Brain microvascular endothelial cell (primary cell): ENCODE measurements around the gene INTS6L.

Source experiments
- DNase-seq: peaks from one replicate; pipeline ENCODE4 v3.0.0-alpha.2; 2020
- H3K27ac ChIP-seq: fragments of 250-450 bp; sonication (Bioruptor Pico); 2 replicates; pipeline ENCODE4 v1.5.1; 2020; ENCODE audit warnings: mild to moderate bottlenecking, moderate library complexity
- H3K27me3 ChIP-seq: fragments of 250-450 bp; sonication (Bioruptor Pico); replicated peaks from 2 replicates; pipeline ENCODE4 v1.5.1; 2020; ENCODE audit warnings: mild to moderate bottlenecking
- H3K36me3 ChIP-seq: fragments of 250-450 bp; sonication (Bioruptor Pico); replicated peaks from 2 replicates; pipeline ENCODE4 v1.5.1; 2020; ENCODE audit warnings: mild to moderate bottlenecking
- H3K4me3 ChIP-seq: 2 replicates; pipeline ENCODE4 v1.5.1; 2011; ENCODE audit warnings: low read depth, mild to moderate bottlenecking, control low read depth, low read length, moderate library complexity
- in situ Hi-C: cut with HindIII; loops from 2 replicates; pipeline ENCODE4 v1.10.0; 2017; ENCODE audit warnings: low sequenced_read_pairs, low pct_ligation_motif_present
- TF ChIP-seq, protein P1 (sequence below): IDR thresholded peaks from 2 replicates; pipeline ENCODE4 v1.5.1; 2011; ENCODE audit warnings: low read depth, mild to moderate bottlenecking, moderate library complexity, low read length, control low read depth, inconsistent platforms; ENCODE audit errors: missing control alignments

The INTS6L gene

DNA sequence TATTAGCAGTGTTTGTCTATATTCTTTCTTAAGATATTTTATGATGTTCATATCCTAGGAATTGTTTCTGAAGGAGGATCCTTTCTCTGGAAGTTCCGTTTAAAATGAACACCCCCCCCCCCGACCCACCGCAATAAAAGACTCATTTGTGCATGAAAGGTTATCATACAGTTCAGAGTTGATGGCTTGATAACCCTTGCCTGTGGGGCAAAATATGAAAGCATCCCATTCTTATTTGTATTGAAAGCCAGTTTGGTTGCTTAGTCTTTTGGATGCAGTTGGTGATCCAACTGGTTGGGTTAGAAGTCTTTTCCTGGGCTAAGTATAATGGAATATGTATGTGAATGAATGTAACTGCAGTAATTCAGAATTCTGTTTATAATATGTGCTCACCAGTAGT, 8.3 kb downstream of the INTS6L start:
- no peak overlapping the region for H3K27ac ChIP-seq
- no peaks in the 10 kb centered on the region for H3K36me3 ChIP-seq
- in situ Hi-C loops, result no loop called here
- no peak for DNase-seq
- H3K27me3 ChIP-seq, result no peaks in the 10 kb centered on the region
- H3K4me3 ChIP-seq, result no peak overlapping the region
- TF ChIP-seq, protein P1, sequence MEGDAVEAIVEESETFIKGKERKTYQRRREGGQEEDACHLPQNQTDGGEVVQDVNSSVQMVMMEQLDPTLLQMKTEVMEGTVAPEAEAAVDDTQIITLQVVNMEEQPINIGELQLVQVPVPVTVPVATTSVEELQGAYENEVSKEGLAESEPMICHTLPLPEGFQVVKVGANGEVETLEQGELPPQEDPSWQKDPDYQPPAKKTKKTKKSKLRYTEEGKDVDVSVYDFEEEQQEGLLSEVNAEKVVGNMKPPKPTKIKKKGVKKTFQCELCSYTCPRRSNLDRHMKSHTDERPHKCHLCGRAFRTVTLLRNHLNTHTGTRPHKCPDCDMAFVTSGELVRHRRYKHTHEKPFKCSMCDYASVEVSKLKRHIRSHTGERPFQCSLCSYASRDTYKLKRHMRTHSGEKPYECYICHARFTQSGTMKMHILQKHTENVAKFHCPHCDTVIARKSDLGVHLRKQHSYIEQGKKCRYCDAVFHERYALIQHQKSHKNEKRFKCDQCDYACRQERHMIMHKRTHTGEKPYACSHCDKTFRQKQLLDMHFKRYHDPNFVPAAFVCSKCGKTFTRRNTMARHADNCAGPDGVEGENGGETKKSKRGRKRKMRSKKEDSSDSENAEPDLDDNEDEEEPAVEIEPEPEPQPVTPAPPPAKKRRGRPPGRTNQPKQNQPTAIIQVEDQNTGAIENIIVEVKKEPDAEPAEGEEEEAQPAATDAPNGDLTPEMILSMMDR, result no peak

DNA sequence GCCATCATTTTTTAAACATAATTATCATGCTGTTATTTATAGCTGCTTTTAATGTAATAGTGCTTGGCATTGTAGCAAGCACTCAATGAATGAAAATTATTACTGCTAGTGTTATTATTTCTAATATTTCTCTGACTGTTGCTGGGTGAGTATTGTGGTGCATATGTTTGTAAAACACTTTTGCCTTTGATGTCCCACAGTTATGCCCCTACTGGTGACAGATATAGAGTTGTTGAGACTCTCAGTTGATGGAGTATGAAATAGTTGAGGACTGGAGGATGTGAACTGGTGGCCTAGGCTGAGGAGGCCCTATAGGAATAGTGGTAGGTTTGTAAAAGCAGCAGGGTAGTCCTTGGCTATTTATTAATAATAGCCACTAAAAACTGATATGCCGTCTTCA, 9.6 kb downstream of the INTS6L start:
- no peak for DNase-seq
- in situ Hi-C loops, result no loop called here
- H3K27ac ChIP-seq, result no peak overlapping the region
- TF ChIP-seq, protein P1, result no peak
- H3K27me3 ChIP-seq, result no peaks in the 10 kb centered on the region
- no peaks in the 10 kb centered on the region for H3K36me3 ChIP-seq
- H3K4me3 ChIP-seq, result no peak overlapping the region

DNA sequence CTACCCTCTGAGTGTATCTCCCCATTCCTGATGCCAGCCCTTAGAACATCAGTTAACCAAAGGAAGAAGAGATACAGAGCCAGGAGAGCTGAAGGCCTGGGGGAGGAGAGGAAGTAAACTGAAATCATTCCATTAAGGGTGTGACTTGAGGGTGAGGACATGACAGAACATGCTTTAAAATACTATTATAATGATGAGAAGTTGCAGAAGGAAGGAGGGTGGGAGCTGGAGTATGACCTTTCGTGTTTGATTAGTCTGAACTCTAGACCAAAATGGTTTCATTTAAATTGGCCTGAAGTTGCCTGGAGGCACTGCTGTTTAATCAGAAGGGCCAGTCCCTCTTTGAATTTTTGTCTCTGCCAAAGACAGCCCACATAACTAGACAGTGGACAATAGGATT, 11.4 kb downstream of the INTS6L start:
- no peak for DNase-seq
- no peaks in the 10 kb centered on the region for H3K36me3 ChIP-seq
- TF ChIP-seq, protein P1, result no peak
- H3K4me3 ChIP-seq, result no peak overlapping the region
- in situ Hi-C loops, result no loop called here
- no peaks in the 10 kb centered on the region for H3K27me3 ChIP-seq
- no peak overlapping the region for H3K27ac ChIP-seq

DNA sequence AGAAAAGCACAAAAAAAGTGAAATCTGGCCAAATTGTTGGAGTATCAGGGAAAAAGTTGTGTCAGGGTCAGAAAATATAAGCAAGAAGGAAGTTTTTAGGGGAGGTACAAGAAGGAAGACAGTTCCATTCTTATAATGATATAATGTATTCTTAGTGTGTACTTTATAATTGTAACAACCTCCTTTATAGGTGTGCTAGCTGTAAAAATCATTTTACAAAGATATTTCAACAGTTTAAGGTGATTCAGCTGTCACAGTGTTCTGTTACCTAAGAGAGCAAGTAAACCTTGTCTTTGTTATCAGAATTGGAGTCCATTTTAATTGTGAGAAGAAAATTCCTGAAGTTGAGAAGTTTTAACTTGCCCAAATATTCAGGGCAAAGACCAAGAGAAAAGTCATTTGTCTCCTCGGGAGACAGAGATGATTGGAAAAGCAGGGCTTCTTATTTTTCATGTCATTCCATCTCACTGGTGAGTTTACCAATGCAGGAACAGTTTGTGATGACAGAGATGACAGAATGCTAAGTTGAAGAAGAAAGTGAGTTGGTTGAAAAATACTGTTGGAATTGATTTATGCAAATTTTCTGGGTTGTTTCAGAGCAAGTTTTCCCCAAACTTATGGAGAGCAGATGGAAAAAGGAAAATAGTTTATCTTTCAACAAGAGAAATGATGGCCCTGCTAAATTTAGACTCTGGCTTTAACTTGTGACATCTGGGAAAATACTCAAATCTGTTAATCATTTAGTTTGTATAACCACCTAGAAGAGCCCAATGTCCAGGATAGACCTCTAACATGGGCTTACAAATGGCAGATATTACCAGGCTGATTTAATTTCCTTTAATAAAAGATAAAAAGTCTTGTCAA, 14.8 kb downstream of the INTS6L start:
- TF ChIP-seq, protein P1, result no peak
- in situ Hi-C loops, result no loop called here
- Histone ChIP-seq H3K36me3 (no peaks in the 10 kb centered on the region), H3K4me3 (no peak overlapping the region), H3K27ac (no peak overlapping the region), H3K27me3 (no peaks in the 10 kb centered on the region)
- no peak for DNase-seq

DNA sequence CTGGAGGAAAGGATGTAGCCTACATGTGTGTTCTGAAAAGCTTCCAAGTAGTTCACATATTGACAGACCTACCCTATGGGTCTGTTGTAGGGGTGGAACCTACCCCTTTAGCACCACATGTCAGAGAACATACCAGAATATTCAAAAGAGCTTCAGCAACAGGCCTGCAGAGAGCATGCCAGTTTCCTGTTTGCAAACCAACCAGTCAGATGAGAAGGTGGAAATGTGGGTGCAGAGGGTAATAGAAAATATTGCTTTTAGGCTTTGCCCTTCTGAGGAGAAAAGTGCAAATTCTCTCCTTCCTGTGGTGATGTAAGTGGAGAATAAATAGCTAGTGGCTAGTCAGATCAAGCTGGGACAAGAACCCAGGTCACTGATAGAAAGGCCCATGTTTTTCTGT, 16.4 kb downstream of the INTS6L start:
- TF ChIP-seq, protein P1, result no peak
- in situ Hi-C loops, result no loop called here
- no peak overlapping the region for H3K27ac ChIP-seq
- no peaks in the 10 kb centered on the region for H3K27me3 ChIP-seq
- no peak for DNase-seq
- H3K4me3 ChIP-seq, result no peak overlapping the region
- no peaks in the 10 kb centered on the region for H3K36me3 ChIP-seq

DNA sequence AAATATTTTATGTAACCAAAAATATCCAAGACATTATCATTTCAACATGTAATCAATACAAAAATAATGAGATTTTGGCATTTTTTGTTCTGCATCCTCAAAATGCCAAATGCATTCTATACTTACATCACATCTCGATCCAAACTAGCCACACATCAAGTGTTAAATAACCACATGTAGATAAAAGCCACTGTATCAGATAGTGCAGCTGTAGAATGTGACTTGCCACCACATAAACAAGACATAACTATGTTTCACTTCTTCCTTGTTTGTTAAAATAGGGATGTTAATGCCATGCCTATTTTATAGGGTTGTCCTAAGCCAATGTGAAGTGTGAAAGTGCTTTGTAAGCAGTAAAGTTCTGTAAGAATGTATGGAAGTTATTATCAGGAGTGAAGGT, 20.9 kb downstream of the INTS6L start:
- H3K27me3 ChIP-seq, result no peaks in the 10 kb centered on the region
- TF ChIP-seq, protein P1, result no peak

More for the DNA sequence above, 20.9 kb downstream of the INTS6L start:
- Histone ChIP-seq H3K4me3 (no peak overlapping the region), H3K27ac (no peak overlapping the region), H3K36me3 (no peaks in the 10 kb centered on the region)
- in situ Hi-C loops, result no loop called here
- DNase-seq, result no peak
